PC-9 (cell line): ENCODE results near the gene CNPY4. TPM values are rescaled to one million over a fixed set of nuclear protein-coding genes. Genes with fewer than 3 reads are reported as not detected.

Experiments used
- BruUV-seq: library from RNA; stranded (reverse); fragments of 400-500 nt; replicated peaks from 2 replicates; lab custom pipeline; 2021; lab: Mats Ljungman, UMichigan
- CTCF ChIA-PET: fragments of 300-600 bp; sonication (Branson Sonifier 250); formaldehyde crosslinking; loops from one replicate; lab custom pipeline; 2022; ENCODE audit warnings: antibody characterized with exemption; lab: Charles Lee
- POLR2A ChIA-PET: fragments of 300-600 bp; sonication (Branson Sonifier 250); formaldehyde crosslinking; loops from one replicate; lab custom pipeline; 2022; ENCODE audit warnings: antibody characterized with exemption; ENCODE audit not compliant: unreplicated experiment; lab: Charles Lee
- DNase-seq, 2 experiments: peaks; one replicate each; pipeline versions ENCODE4 v3.0.0 to v3.0.0-alpha.2; 2015 to 2022; ENCODE audit warnings: mixed read lengths in 1 of 2
- H2AFZ ChIP-seq: fragments of 200-600 bp; sonication (generic); 2 replicates; pipeline ENCODE4 v1.8.1; 2017; ENCODE audit warnings: antibody characterized with exemption
- H3F3A ChIP-seq: fragments of 200-600 bp; sonication (generic); 2 replicates; pipeline ENCODE4 v1.8.1; 2017; ENCODE audit warnings: antibody characterized with exemption, mild to moderate bottlenecking, low read depth; ENCODE audit not compliant: insufficient read depth
- H3K27ac ChIP-seq: fragments of 200-600 bp; sonication (generic); 2 replicates; pipeline ENCODE4 v1.6.1; 2016; ENCODE audit warnings: mixed run types
- H3K27me3 ChIP-seq: fragments of 200-600 bp; sonication (generic); 2 replicates; pipeline ENCODE4 v1.6.1; 2016; ENCODE audit warnings: low read depth, mixed run types; ENCODE audit not compliant: insufficient read depth
- H3K36me3 ChIP-seq: fragments of 200-600 bp; sonication (generic); 2 replicates; pipeline ENCODE4 v1.6.1; 2016; ENCODE audit warnings: low read depth, mixed run types
- H3K4me1 ChIP-seq: fragments of 200-600 bp; sonication (generic); replicated peaks from 2 replicates; pipeline ENCODE4 v1.6.1; 2016; ENCODE audit warnings: mixed run types; ENCODE audit not compliant: insufficient read depth
- H3K4me2 ChIP-seq: fragments of 200-600 bp; sonication (generic); 2 replicates; pipeline ENCODE4 v1.6.1; 2017; ENCODE audit warnings: mixed run types
- H3K4me3 ChIP-seq: fragments of 200-600 bp; sonication (generic); 2 replicates; pipeline ENCODE4 v1.6.1; 2016; ENCODE audit warnings: mixed run types
- H3K79me2 ChIP-seq: fragments of 200-600 bp; sonication (generic); 2 replicates; pipeline ENCODE4 v1.6.1; 2017; ENCODE audit warnings: low read depth, mixed run types
- H3K9me2 ChIP-seq: fragments of 200-600 bp; sonication (generic); 2 replicates; pipeline ENCODE4 v1.8.1; 2017; ENCODE audit warnings: mild to moderate bottlenecking; ENCODE audit not compliant: insufficient read depth
- H3K9me3 ChIP-seq: fragments of 200-600 bp; sonication (generic); 2 replicates; pipeline ENCODE4 v1.8.1; 2016; ENCODE audit warnings: low read depth; ENCODE audit not compliant: insufficient read depth
- H4K20me1 ChIP-seq: fragments of 200-600 bp; sonication (generic); 2 replicates; pipeline ENCODE4 v1.8.1; 2017; ENCODE audit not compliant: insufficient read depth
- CTCF ChIP-seq: fragments of 200-600 bp; sonication (generic); conservative IDR thresholded peaks from 2 replicates; pipeline ENCODE4 v1.6.1; 2017; ENCODE audit warnings: mixed run types, antibody characterized with exemption, mild to moderate bottlenecking, moderate library complexity
- EZH2 ChIP-seq: fragments of 200-600 bp; sonication (generic); IDR thresholded peaks from 2 replicates; pipeline ENCODE4 v1.8.0; 2017; ENCODE audit warnings: antibody characterized with exemption, low read depth
- intact Hi-C: fragments of 100-400 bp; cut with micrococcal nuclease; formaldehyde crosslinking; loops from one replicate; pipeline ENCODE4 v1.10.0; 2022; ENCODE audit not compliant: unreplicated experiment
- total RNA-seq: library from RNA; stranded (reverse); gene quantifications from 2 replicates; pipeline ENCODE4 v1.2.3, GENCODE V29; 2021

The CNPY4 gene
- total RNA-seq, 1 experiment from 2014 or later = 10.3 TPM

DNA sequence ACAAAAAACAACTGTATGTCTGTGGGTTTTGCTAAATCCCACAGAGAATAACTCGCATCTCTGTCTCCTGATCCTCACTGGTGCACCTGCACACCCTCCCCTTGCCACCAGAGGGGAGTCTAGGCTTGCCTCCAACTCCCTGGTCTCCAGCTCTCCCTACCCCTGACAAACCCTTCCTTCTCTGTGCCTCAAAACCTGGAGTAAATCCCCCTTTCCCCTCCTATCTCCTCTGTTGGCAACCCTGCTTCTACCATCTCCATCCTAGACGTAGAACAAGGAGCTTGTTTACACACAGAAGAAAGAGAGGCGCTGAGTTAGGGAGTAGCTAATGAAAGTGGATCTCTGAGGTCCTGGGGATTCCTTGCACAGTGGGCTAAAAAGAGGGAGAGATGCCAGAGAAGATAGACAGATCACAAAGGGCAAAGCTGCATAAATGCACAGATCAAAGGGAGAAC, 13.3 kb downstream of the CNPY4 start:
- Histone ChIP-seq H3K27ac (no peak overlapping the region), H3K9me3 (no peaks in the 10 kb centered on the region), H3K4me3 (no peak overlapping the region), H3K79me2 (no peaks in the 10 kb centered on the region), H3K27me3 (no peaks in the 10 kb centered on the region), H3F3A (peaks cover 36% of the 10 kb centered on the region), H3K4me2 (no peak overlapping the region), H3K36me3 (no peaks in the 10 kb centered on the region), H3K9me2 (no peaks in the 10 kb centered on the region), H2AFZ (no peak overlapping the region), H3K4me1 (peaks cover 17% of the 10 kb centered on the region), H4K20me1 (no peaks in the 10 kb centered on the region)
- POLR2A ChIA-PET = interaction anchor here (1.1 kb wide), 1 partner anchor 16 kb away, joined by 6 read pairs; the partner anchor contains the start of gene LAMTOR4
- TF ChIP-seq EZH2 = no peak
- TF ChIP-seq CTCF = peak; percentile 89
- CTCF ChIA-PET = interaction anchor here (0.6 to 1.4 kb wide), 6 partner anchors 12 to 320 kb away, joined by 3 to 9 read pairs (median 5); no protein-coding TSS in a partner anchor
- DNase-seq = peak; percentile 49 to 74
- no TSS peak for BruUV-seq
- intact Hi-C loops = loop anchor here (1.0 to 10.0 kb wide), 4 partner anchors 82 to 722 kb away; partner anchors contain the start of gene SLC12A9

GRCh38 chr7:100137851-100138760, 18.7 kb downstream of the CNPY4 start:
- BruUV-seq = no TSS peak
- no peaks in the 10 kb centered on the region for H3K9me2 ChIP-seq
- no peaks in the 10 kb centered on the region for H3K36me3 ChIP-seq
- peaks cover 43% of the 10 kb centered on the region for H3K4me1 ChIP-seq
- peaks cover 59% of the 10 kb centered on the region for H3F3A ChIP-seq
- peak overlapping the region; percentile 61 for H3K27ac ChIP-seq
- POLR2A ChIA-PET = interaction anchor here (0.5 to 1.1 kb wide), 8 partner anchors 11 to 495 kb away, joined by 3 to 21 read pairs (median 4); partner anchors contain the start of genes LAMTOR4 and PPP1R35
- no peaks in the 10 kb centered on the region for H3K79me2 ChIP-seq
- CTCF ChIA-PET = interaction anchor here (0.6 to 0.9 kb wide), 4 partner anchors 79 to 590 kb away, joined by 3 to 4 read pairs (median 4); no protein-coding TSS in a partner anchor
- peak overlapping the region; percentile 56 for H3K4me2 ChIP-seq
- H3K4me3 ChIP-seq = no peak overlapping the region
- H3K27me3 ChIP-seq = no peaks in the 10 kb centered on the region
- H4K20me1 ChIP-seq = no peaks in the 10 kb centered on the region
- no peaks in the 10 kb centered on the region for H3K9me3 ChIP-seq
- H2AFZ ChIP-seq = no peak overlapping the region
- TF ChIP-seq EZH2 (no peak), CTCF (no peak)
- peak; percentile 55 to 98 for DNase-seq
- intact Hi-C loops = loop anchor here (10.0 kb wide), 1 partner anchor 717 kb away; the partner anchor contains the start of gene SLC12A9

GRCh38 chr7:100141555-100141949, 22.1 kb downstream of the CNPY4 start:
- no peaks in the 10 kb centered on the region for H4K20me1 ChIP-seq
- no TSS peak for BruUV-seq
- TF ChIP-seq CTCF (no peak), EZH2 (no peak)
- no peaks in the 10 kb centered on the region for H3K9me2 ChIP-seq
- ChIA-PET POLR2A (interaction anchor here (0.6 kb wide), 1 partner anchor 248 kb away, joined by 13 read pairs; no protein-coding TSS in a partner anchor), CTCF (no interaction called here)
- H3K9me3 ChIP-seq = no peaks in the 10 kb centered on the region
- H3K4me3 ChIP-seq = no peak overlapping the region
- H3F3A ChIP-seq = peaks cover 72% of the 10 kb centered on the region
- peak overlapping the region; percentile 53 for H3K4me2 ChIP-seq
- peaks cover 49% of the 10 kb centered on the region for H3K4me1 ChIP-seq
- H3K27ac ChIP-seq = peak overlapping the region; percentile 83
- no peaks in the 10 kb centered on the region for H3K27me3 ChIP-seq
- DNase-seq = peak in 1 of 2 experiments; percentile 78
- no peak overlapping the region for H2AFZ ChIP-seq
- no peaks in the 10 kb centered on the region for H3K36me3 ChIP-seq
- intact Hi-C loops = no loop called here
- H3K79me2 ChIP-seq = no peaks in the 10 kb centered on the region
